Neural cell (in vitro differentiated cells): ENCODE data around the gene DRD1.

ENCODE experiments used
- CTCF ChIP-seq: fragments of 450-650 bp; IDR thresholded peaks from 2 replicates; pipeline ENCODE4 v1.5.1; 2014; ENCODE audit warnings: antibody characterized with exemption, mild to moderate bottlenecking, moderate library complexity; ENCODE audit not compliant: poor library complexity, severe bottlenecking
- EP300 ChIP-seq: fragments of 450-650 bp; conservative IDR thresholded peaks from 2 replicates; pipeline ENCODE4 v1.6.1; 2014; ENCODE audit warnings: antibody characterized with exemption, mild to moderate bottlenecking, moderate library complexity; ENCODE audit not compliant: poor library complexity, severe bottlenecking
- EZH2 ChIP-seq: fragments of 200-600, 300-800 bp; shearing (Covaris generic), sonication (generic); IDR thresholded peaks from 2 replicates; pipeline ENCODE4 v1.6.1; 2014; ENCODE audit warnings: antibody characterized with exemption, low read length, borderline replicate concordance, mild to moderate bottlenecking; ENCODE audit not compliant: insufficient read depth, poor library complexity, severe bottlenecking
- MXI1 ChIP-seq: fragments of 450-650 bp; conservative IDR thresholded peaks from 2 replicates; pipeline ENCODE4 v1.6.1; 2014; ENCODE audit warnings: antibody characterized with exemption, mild to moderate bottlenecking; ENCODE audit not compliant: poor library complexity, severe bottlenecking
- POLR2AphosphoS5 ChIP-seq: IDR thresholded peaks from 2 replicates; pipeline ENCODE4 v1.6.1; 2012
- RAD21 ChIP-seq: fragments of 450-650 bp; conservative IDR thresholded peaks from 2 replicates; pipeline ENCODE4 v1.6.1; 2014; ENCODE audit warnings: antibody characterized with exemption, mild to moderate bottlenecking, moderate library complexity
- REST ChIP-seq: IDR thresholded peaks from 2 replicates; pipeline ENCODE4 v1.6.1; 2012; ENCODE audit warnings: borderline replicate concordance
- SMC3 ChIP-seq: fragments of 450-650 bp; conservative IDR thresholded peaks from 2 replicates; pipeline ENCODE4 v1.6.1; 2014; ENCODE audit warnings: antibody characterized with exemption, mild to moderate bottlenecking, moderate library complexity; ENCODE audit not compliant: poor library complexity
- TAF1 ChIP-seq: IDR thresholded peaks from 2 replicates; pipeline ENCODE4 v1.6.1; 2012; ENCODE audit warnings: low read depth

GRCh38 chr5:175448276-175448675 is 4.3 kb upstream of the DRD1 start:
- TF ChIP-seq TAF1 (no peak), CTCF (no peak), REST (no peak), EZH2 (no peak), EP300 (no peak), MXI1 (no peak), POLR2AphosphoS5 (no peak), RAD21 (no peak), SMC3 (no peak)
